Adrenal gland (tissue), 5 donors: Measurements from ENCODE around the gene GTF2H2C.

Experiments used
- CTCF ChIP-seq, 6 experiments: fragments of 450-650 bp in 4 of 6; fragments of 200-600 bp in 2 of 6; sonication (generic) in 1 of 6; IDR thresholded peaks; 1 replicate in 5 of 6; 2 replicates in 1 of 6; pipeline versions ENCODE4 v1.5.1 to v1.8.0; 2016 to 2021; ENCODE audit warnings: antibody characterized with exemption in 6 of 6, mild to moderate bottlenecking in 2 of 6, moderate library complexity in 1 of 6
- POLR2A ChIP-seq, 2 donors: fragments of 450-650 bp; IDR thresholded peaks; one replicate each; pipeline ENCODE4 v1.6.1; 2017; ENCODE audit warnings: antibody characterized with exemption in 2 of 2, mild to moderate bottlenecking in 2 of 2, moderate library complexity in 1 of 2
- donor health status: DM: no; HTN: no; CAD: no.

GRCh38 chr5:69522035-69522434, 38.0 kb upstream of the GTF2H2C start:
- TF ChIP-seq CTCF (IDR thresholded peaks at IDR 0.05) (no peak), POLR2A (IDR thresholded peaks at IDR 0.05) (no peak)
